ENCODE measurements around the gene PLVAP.

GRCh38 chr19:17339088-17339741, 37.9 kb downstream of the PLVAP start:
- TF ChIP-seq POLR2A (IDR thresholded peaks at IDR 0.05) (no peak), CTCF (IDR thresholded peaks at IDR 0.05) (no peak)
